Keratinocyte (primary cell): ENCODE results near the gene SEC14L3. TPM values are rescaled to one million over a fixed set of nuclear protein-coding genes. Genes with fewer than 3 reads are reported as not detected.

Experiments
- DNase-seq: peaks from one replicate; pipeline ENCODE4 v3.0.0-alpha.2; 2011; ENCODE audit warnings: low read depth, missing footprints, low spot score
- FAIRE-seq: peaks from 2 replicates; lab custom pipeline; 2011; peaks lifted over from hg19 to GRCh38; lab: Jason Lieb, UNC
- H2AFZ ChIP-seq: 2 replicates; pipeline ENCODE4 v1.6.0; 2012; ENCODE audit warnings: low read length, control low read depth, inconsistent platforms; ENCODE audit not compliant: control insufficient read depth
- H3K27ac ChIP-seq: 2 replicates; pipeline ENCODE4 v1.5.1; 2011; ENCODE audit warnings: low read length; ENCODE audit not compliant: control insufficient read depth, insufficient read depth
- H3K27me3 ChIP-seq: 3 replicates; pipeline ENCODE4 v1.6.0; 2011; ENCODE audit warnings: low read length; ENCODE audit not compliant: control insufficient read depth, insufficient read depth; ENCODE audit errors: extremely low read depth
- H3K36me3 ChIP-seq, 2 experiments: 2 replicates in 1 of 2; 3 replicates in 1 of 2; pipeline ENCODE4 v1.5.1; 2011; ENCODE audit warnings: low read length in 2 of 2, mild to moderate bottlenecking in 1 of 2; ENCODE audit not compliant: control insufficient read depth in 2 of 2, insufficient read depth in 2 of 2; ENCODE audit errors: extremely low read depth in 1 of 2
- H3K4me1 ChIP-seq: 3 replicates; pipeline ENCODE4 v1.5.1; 2011; ENCODE audit warnings: low read length; ENCODE audit not compliant: control insufficient read depth, insufficient read depth; ENCODE audit errors: extremely low read depth
- H3K4me2 ChIP-seq: 3 replicates; pipeline ENCODE4 v1.6.0; 2011; ENCODE audit warnings: low read depth, low read length; ENCODE audit not compliant: control insufficient read depth, insufficient read depth; ENCODE audit errors: extremely low read depth
- H3K4me3 ChIP-seq, 3 experiments: fragments of 200-600 bp in 1 of 3; sonication (generic) in 1 of 3; 2 replicates in 2 of 3; 3 replicates in 1 of 3; pipeline ENCODE4 v1.5.1; 2011 to 2016; ENCODE audit warnings: low read length in 3 of 3, mild to moderate bottlenecking in 3 of 3, control low read depth in 2 of 3, inconsistent platforms in 1 of 3, low read depth in 1 of 3, mixed read lengths in 1 of 3, mixed run types in 1 of 3, moderate library complexity in 1 of 3; ENCODE audit not compliant: control insufficient read depth in 2 of 3, insufficient read depth in 2 of 3; ENCODE audit errors: extremely low read depth in 1 of 3
- H3K79me2 ChIP-seq: 2 replicates; pipeline ENCODE4 v1.6.0; 2012; ENCODE audit warnings: low read length; ENCODE audit not compliant: control insufficient read depth, insufficient read depth
- H3K9ac ChIP-seq: 3 replicates; pipeline ENCODE4 v1.6.0; 2011; ENCODE audit warnings: low read length; ENCODE audit not compliant: control insufficient read depth, insufficient read depth; ENCODE audit errors: extremely low read depth
- H3K9me1 ChIP-seq: 3 replicates; pipeline ENCODE4 v1.6.0; 2011; ENCODE audit warnings: low read length; ENCODE audit not compliant: control insufficient read depth, insufficient read depth; ENCODE audit errors: extremely low read depth
- H3K9me3 ChIP-seq: 2 replicates; pipeline ENCODE4 v1.5.1; 2012; ENCODE audit warnings: low read depth, low read length; ENCODE audit not compliant: control insufficient read depth
- H4K20me1 ChIP-seq: 3 replicates; pipeline ENCODE4 v1.6.0; 2011; ENCODE audit warnings: low read length; ENCODE audit not compliant: control insufficient read depth, insufficient read depth; ENCODE audit errors: extremely low read depth
- CTCF ChIP-seq, 3 experiments: IDR thresholded peaks in 1 of 3; conservative IDR thresholded peaks in 1 of 3; optimal IDR thresholded peaks in 1 of 3; 2 replicates in 2 of 3; 3 replicates in 1 of 3; pipeline versions ENCODE3 to v1.5.1; 2011; ENCODE audit warnings: low read length in 3 of 3, mild to moderate bottlenecking in 3 of 3, moderate library complexity in 2 of 3, control low read depth in 1 of 3, inconsistent platforms in 1 of 3; ENCODE audit not compliant: insufficient read depth in 2 of 3; ENCODE audit errors: extremely low read depth in 1 of 3
- EZH2 ChIP-seq: IDR thresholded peaks from one replicate; pipeline ENCODE4 v1.6.1; 2012; ENCODE audit warnings: inconsistent platforms, mild to moderate bottlenecking, low read length, moderate library complexity
- dilution Hi-C: fragments of 300-500 bp; cut with MboI; formaldehyde crosslinking; loops from one replicate; pipeline ENCODE4 v1.7.0; 2020; ENCODE audit warnings: low sequenced_read_pairs; ENCODE audit not compliant: extremely low pct_ligation_motif_present
- polyA plus RNA-seq, 5 experiments: library from polyadenylated mRNA; depleted of rRNA in 3 of 5; stranded (reverse) in 3 of 5; stranded (forward) in 1 of 5; unstranded in 1 of 5; fragments of >200 nt; gene quantifications; 1 replicate in 1 of 5; 2 replicates in 3 of 5; 3 replicates in 1 of 5; pipeline versions ENCODE4 v1.2.1 to v1.2.3, GENCODE V29; 2011 to 2012; ENCODE audit warnings: missing spikeins in 2 of 5, low read depth in 1 of 5, low replicate concordance in 1 of 5

The SEC14L3 gene
- polyA plus RNA-seq, 1 donor (not counting 4 experiments of a cell fraction or from before 2014, with no cell fraction given), result not detected

- FAIRE-seq (no peak), DNase-seq (no peak)
- Histone ChIP-seq H3K4me2 (no peak overlapping the region), H3K36me3 (no peaks in the 10 kb centered on the region), H4K20me1 (no peaks in the 10 kb centered on the region), H3K9me3 (no peaks in the 10 kb centered on the region), H3K27ac (no peak overlapping the region), H2AFZ (no peak overlapping the region), H3K79me2 (no peaks in the 10 kb centered on the region), H3K9me1 (no peaks in the 10 kb centered on the region), H3K9ac (no peak overlapping the region), H3K27me3 (no peaks in the 10 kb centered on the region), H3K4me1 (no peaks in the 10 kb centered on the region), H3K4me3 (no peak overlapping the region)
- TF ChIP-seq EZH2, result no peak
- TF ChIP-seq CTCF (optimal IDR thresholded peaks at IDR 0.05 in 1 of 3, IDR thresholded peaks at IDR 0.05 in 1 of 3, conservative IDR thresholded peaks at IDR 0.05 in 1 of 3; ENCODE audit: extremely low read depth in 1 of 3, insufficient read depth in 2 of 3, low read length in 3 of 3), result no peak
- dilution Hi-C loops, result no loop called here
These were observed 25.8 kb upstream of the SEC14L3 start for GRCh38 chr22:30497466-30498150.

DNA sequence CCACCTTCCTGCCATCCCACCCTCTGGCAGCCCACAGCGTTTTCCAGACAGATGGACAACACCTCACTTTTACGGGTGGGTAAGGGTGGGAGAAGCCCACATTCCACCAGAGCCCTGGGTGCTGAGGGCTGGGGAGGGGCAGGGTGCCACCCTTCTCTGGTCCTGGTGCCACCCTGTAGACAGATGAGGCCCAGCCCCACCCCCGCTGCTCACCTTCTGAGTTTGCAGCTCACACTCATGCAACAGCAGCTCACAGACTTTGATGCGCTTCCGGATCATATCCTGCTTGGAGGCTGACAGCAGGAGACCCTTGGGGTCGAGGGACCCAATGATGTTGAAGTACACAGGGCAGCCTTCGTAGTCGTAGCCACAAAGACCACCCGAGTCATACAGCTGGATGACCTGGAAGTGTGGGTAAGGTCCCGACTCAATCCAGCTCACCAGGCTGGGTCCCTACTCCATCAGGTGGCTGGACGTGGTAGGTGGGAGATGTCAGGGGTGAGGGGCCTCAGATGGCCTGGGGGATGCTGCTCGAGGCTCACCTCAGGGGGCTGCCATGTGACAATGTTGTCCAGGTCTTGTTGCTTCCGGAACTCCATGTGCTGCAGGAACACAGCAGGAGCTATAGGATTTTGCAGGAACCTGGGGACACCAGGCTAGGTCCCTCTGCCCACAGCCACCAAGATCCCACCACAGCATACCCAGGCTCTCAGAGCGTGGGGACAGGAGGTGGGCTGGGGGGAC is 23.4 kb upstream of the SEC14L3 start:
- Histone ChIP-seq H3K27me3 (peaks cover 8% of the 10 kb centered on the region), H4K20me1 (no peaks in the 10 kb centered on the region), H3K36me3 (no peaks in the 10 kb centered on the region), H3K27ac (no peak overlapping the region), H3K9me1 (no peaks in the 10 kb centered on the region), H2AFZ (no peak overlapping the region), H3K4me2 (no peak overlapping the region), H3K4me3 (no peak overlapping the region), H3K4me1 (no peaks in the 10 kb centered on the region), H3K9me3 (no peaks in the 10 kb centered on the region), H3K79me2 (no peaks in the 10 kb centered on the region), H3K9ac (no peak overlapping the region)
- FAIRE-seq (no peak), DNase-seq (no peak)
- no peak for TF ChIP-seq EZH2
- TF ChIP-seq CTCF (optimal IDR thresholded peaks at IDR 0.05 in 1 of 3, IDR thresholded peaks at IDR 0.05 in 1 of 3, conservative IDR thresholded peaks at IDR 0.05 in 1 of 3; ENCODE audit: extremely low read depth in 1 of 3, insufficient read depth in 2 of 3, low read length in 3 of 3), result no peak
- dilution Hi-C loops, result no loop called here
